Body of pancreas (tissue), 4 donors: Measurements from ENCODE around the gene PLEKHG1. TPM values are rescaled to one million over a fixed set of nuclear protein-coding genes. Genes with fewer than 3 reads are reported as not detected.

Source experiments
- ATAC-seq: fragments of 150-250 bp; one replicate; pipeline ENCODE4 v1.9.1; 2016
- DNase-seq, 4 donors: peaks; one replicate each; pipeline ENCODE4 v3.0.0-alpha.2; 2019
- H3K27ac ChIP-seq, 4 donors: fragments of 200-600 bp; sonication (generic); 1 replicate in 3 of 4; 2 replicates in 1 of 4; pipeline versions ENCODE4 v1.5.1 to v1.6.1; 2016 to 2019; ENCODE audit warnings: mild to moderate bottlenecking in 1 of 4, mixed read lengths in 1 of 4, moderate library complexity in 1 of 4
- H3K27me3 ChIP-seq, 2 donors: fragments of 200-600 bp; sonication (generic); one replicate each; pipeline ENCODE4 v1.6.0; 2016; ENCODE audit warnings: mild to moderate bottlenecking in 1 of 2
- H3K36me3 ChIP-seq, 2 donors: fragments of 200-600 bp; sonication (generic); replicated peaks in 1 of 2; 2 replicates each; pipeline ENCODE4 v1.5.1; 2016; ENCODE audit warnings: low read depth in 2 of 2; ENCODE audit not compliant: insufficient read depth in 1 of 2
- H3K4me1 ChIP-seq: fragments of 200-600 bp; sonication (generic); one replicate; pipeline ENCODE4 v1.6.0; 2016
- H3K4me3 ChIP-seq, 2 donors: fragments of 200-600 bp; sonication (generic); 1 replicate in 1 of 2; 2 replicates in 1 of 2; pipeline ENCODE4 v1.5.1; 2016 to 2019
- H3K9me3 ChIP-seq, 3 donors: fragments of 200-600 bp; sonication (generic); 1 replicate in 2 of 3; 2 replicates in 1 of 3; pipeline ENCODE4 v1.5.1; 2016
- POLR2A ChIP-seq, 3 donors: fragments of 450-650 bp; IDR thresholded peaks; one replicate each; pipeline ENCODE4 v1.6.1; 2016; ENCODE audit warnings: antibody characterized with exemption in 3 of 3, mild to moderate bottlenecking in 2 of 3
- WGBS, 2 donors: methylation state at CpG; one replicate each; pipeline ENCODE4 v1.1.5; 2017; 5-methylcytosine and 5-hydroxymethylcytosine counted together
- intact Hi-C: fragments of 100-400 bp; cut with DNase I; formaldehyde crosslinking; loops from one replicate; pipeline ENCODE4 v1.15.1; 2023
- total RNA-seq, 2 donors: library from RNA; depleted of rRNA; stranded (reverse); fragments of >200 nt; gene quantifications; one replicate each; pipeline ENCODE4 v1.1.0, GENCODE V29; 2016
- TF ChIP-seq, protein P1 (sequence below), 7 experiments: fragments of 450-650 bp in 4 of 7; fragments of 200-600 bp in 3 of 7; sonication (generic) in 3 of 7; IDR thresholded peaks; one replicate each; pipeline ENCODE4 v1.5.1; 2016 to 2019; ENCODE audit warnings: antibody characterized with exemption in 7 of 7

The PLEKHG1 gene
- 10 to 100 TPM in 1 of 2 donors, 1 to 10 TPM in 1; 4.2 to 26.0 TPM for total RNA-seq

DNA sequence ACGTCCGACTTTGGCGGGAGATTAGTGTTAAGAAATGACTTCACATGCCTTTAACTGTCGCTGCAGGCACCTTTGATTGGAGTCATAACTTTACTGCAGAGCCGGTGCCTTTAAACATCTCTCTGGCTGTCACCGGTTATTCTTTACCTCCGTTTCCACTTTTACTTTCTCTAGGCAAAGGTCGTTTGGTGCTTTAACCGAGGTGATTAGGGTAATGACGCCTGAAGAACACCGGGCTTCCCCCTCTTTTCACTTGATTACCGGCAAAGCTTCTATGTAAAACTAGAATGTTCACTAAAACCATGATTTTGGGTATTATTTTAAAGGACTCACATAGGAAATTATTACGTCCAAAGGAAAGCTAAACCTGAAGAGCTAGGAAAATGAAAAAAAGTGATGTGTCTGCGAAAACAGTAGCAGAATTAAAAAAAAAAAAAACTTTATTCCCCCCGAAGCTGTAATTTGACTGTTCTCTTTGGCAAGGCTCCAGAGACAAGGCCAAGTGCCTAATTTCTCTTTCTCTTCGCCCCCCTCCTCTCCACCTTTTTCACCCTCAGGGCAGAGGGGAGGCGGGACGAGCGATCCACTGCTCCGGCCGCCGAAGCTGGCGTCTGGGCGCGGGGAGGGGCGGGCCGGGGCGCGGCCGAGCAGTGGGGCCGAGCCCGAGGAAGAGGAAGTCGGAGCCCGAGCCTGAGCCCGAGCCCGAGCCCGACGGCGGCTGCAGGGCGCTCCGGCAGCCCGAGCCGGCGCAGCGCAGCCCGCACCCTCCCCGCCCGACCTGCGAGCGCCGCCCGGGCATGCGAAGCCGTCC lies at the start of gene PLEKHG1:
Gene PLEKHG1, plus strand, starts transcription at position 687 of the 811 bp plus-strand sequence. CDS start 133,797 bp downstream, outside the sequence.
- Histone ChIP-seq H3K4me1 (peaks cover 18% of the 10 kb centered on the region), H3K9me3 (no peaks in the 10 kb centered on the region), H3K27me3 (no peaks in the 10 kb centered on the region), H3K36me3 (no peaks in the 10 kb centered on the region), H3K4me3 (peak within 1 kb of the TSS; percentile 8 to 42), H3K27ac (peak within 1 kb of the TSS in 3 of 4 donors; percentile 51 to 65 (median 63))
- ATAC-seq: peak; percentile 83
- peak; percentile 53 to 71 (median 66) for DNase-seq
- 11 to 23% methylated on average over 32 to 47 of the region's 54 CpGs for WGBS, 2 donors
- no peak for TF ChIP-seq POLR2A (IDR thresholded peaks at IDR 0.05)
- TF ChIP-seq, protein P1, sequence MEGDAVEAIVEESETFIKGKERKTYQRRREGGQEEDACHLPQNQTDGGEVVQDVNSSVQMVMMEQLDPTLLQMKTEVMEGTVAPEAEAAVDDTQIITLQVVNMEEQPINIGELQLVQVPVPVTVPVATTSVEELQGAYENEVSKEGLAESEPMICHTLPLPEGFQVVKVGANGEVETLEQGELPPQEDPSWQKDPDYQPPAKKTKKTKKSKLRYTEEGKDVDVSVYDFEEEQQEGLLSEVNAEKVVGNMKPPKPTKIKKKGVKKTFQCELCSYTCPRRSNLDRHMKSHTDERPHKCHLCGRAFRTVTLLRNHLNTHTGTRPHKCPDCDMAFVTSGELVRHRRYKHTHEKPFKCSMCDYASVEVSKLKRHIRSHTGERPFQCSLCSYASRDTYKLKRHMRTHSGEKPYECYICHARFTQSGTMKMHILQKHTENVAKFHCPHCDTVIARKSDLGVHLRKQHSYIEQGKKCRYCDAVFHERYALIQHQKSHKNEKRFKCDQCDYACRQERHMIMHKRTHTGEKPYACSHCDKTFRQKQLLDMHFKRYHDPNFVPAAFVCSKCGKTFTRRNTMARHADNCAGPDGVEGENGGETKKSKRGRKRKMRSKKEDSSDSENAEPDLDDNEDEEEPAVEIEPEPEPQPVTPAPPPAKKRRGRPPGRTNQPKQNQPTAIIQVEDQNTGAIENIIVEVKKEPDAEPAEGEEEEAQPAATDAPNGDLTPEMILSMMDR (IDR thresholded peaks at IDR 0.05): peak in 1 of 7 experiments; percentile 4
- intact Hi-C loops: no loop called here

DNA sequence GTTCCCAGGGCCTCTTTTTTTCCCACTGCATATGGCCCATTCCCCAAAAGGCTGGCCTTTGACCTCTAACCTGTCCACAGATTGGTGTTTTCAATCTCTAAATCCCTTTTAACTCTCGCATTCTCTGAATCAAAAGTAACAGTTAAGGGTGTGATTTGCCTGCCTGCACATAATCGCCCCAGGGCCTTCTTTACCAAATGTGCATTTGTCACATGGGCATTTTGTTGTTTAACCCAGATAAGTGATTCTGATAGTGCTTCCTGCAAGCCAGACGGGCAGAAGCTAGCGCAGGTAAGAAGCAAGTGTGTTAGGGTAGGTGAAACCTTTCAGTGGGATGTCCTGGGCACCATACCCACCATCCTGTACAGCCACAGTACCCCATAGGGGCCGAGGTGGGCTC lies 49.4 kb upstream of the PLEKHG1 start:
- H3K36me3 ChIP-seq: no peaks in the 10 kb centered on the region
- no peaks in the 10 kb centered on the region for H3K27me3 ChIP-seq
- ATAC-seq (no peak), DNase-seq (no peak)
- H3K27ac ChIP-seq: no peak overlapping the region
- H3K9me3 ChIP-seq: no peaks in the 10 kb centered on the region
- H3K4me3 ChIP-seq: no peak overlapping the region
- TF ChIP-seq, protein P1 (IDR thresholded peaks at IDR 0.05): no peak
- TF ChIP-seq POLR2A (IDR thresholded peaks at IDR 0.05): no peak
- intact Hi-C loops: no loop called here
- WGBS, 2 donors: 60 to 66% methylated on average over 5 of the region's 5 CpGs
- H3K4me1 ChIP-seq: no peaks in the 10 kb centered on the region

DNA sequence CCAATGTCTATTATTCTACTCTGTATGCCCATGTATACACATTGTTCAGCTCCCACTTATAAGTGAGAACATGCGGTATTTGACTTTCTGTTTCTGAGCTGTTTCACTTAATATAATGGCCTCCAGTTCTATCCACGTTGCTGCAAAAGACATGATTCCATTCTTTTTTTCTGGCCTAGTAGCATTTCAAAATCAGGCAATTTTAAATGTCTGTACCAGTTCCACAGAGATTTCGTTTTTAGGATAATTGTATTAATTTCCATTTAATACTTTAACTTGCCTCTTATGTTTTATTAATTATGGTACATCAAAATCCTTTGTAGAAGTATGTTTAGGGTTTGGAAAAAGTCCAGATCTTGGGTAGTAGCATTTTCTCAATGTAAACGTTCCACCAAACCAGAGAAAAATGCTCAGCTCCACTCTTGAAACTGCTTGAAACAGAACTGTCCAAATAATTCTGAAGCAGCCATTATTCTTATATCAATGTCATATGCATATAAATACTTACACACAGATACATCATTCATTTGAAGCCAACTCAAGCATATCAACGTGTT lies 42.6 kb upstream of the PLEKHG1 start:
- no peak for ATAC-seq
- TF ChIP-seq POLR2A (IDR thresholded peaks at IDR 0.05): no peak
- TF ChIP-seq, protein P1 (IDR thresholded peaks at IDR 0.05): no peak
- 51 to 55% methylated on average over 5 of the region's 5 CpGs for WGBS, 2 donors

GRCh38 chr6:150560004-150560883 lies 39.4 kb upstream of the PLEKHG1 start:
- intact Hi-C loops: no loop called here
- no peak overlapping the region for H3K27ac ChIP-seq
- no peaks in the 10 kb centered on the region for H3K27me3 ChIP-seq
- no peak for ATAC-seq
- TF ChIP-seq, protein P1 (IDR thresholded peaks at IDR 0.05): no peak
- no peak for TF ChIP-seq POLR2A (IDR thresholded peaks at IDR 0.05)
- no peaks in the 10 kb centered on the region for H3K9me3 ChIP-seq
- no peak overlapping the region for H3K4me3 ChIP-seq
- WGBS, 2 donors: 84 to 85% methylated on average over 6 of the region's 6 CpGs
- no peaks in the 10 kb centered on the region for H3K4me1 ChIP-seq
- no peak for DNase-seq
- H3K36me3 ChIP-seq: no peaks in the 10 kb centered on the region

More for the DNA sequence above, 42.6 kb upstream of the PLEKHG1 start:
- H3K27ac ChIP-seq: no peak overlapping the region
- no peak for DNase-seq
- no peaks in the 10 kb centered on the region for H3K9me3 ChIP-seq
- intact Hi-C loops: no loop called here
- no peaks in the 10 kb centered on the region for H3K27me3 ChIP-seq
- no peaks in the 10 kb centered on the region for H3K4me1 ChIP-seq
- no peak overlapping the region for H3K4me3 ChIP-seq
- no peaks in the 10 kb centered on the region for H3K36me3 ChIP-seq
